PC-9 (cell line): ENCODE data around the gene SOX10. TPM values are rescaled to one million over a fixed set of nuclear protein-coding genes. Genes with fewer than 3 reads are reported as not detected.

Source experiments
- BruUV-seq: library from RNA; stranded (reverse); fragments of 400-500 nt; replicated peaks from 2 replicates; lab custom pipeline; 2021; lab: Mats Ljungman, UMichigan
- CTCF ChIA-PET: fragments of 300-600 bp; sonication (Branson Sonifier 250); formaldehyde crosslinking; loops from one replicate; lab custom pipeline; 2022; ENCODE audit warnings: antibody characterized with exemption; lab: Charles Lee
- POLR2A ChIA-PET: fragments of 300-600 bp; sonication (Branson Sonifier 250); formaldehyde crosslinking; loops from one replicate; lab custom pipeline; 2022; ENCODE audit warnings: antibody characterized with exemption; ENCODE audit not compliant: unreplicated experiment; lab: Charles Lee
- DNase-seq, 2 experiments: peaks; one replicate each; pipeline versions ENCODE4 v3.0.0 to v3.0.0-alpha.2; 2015 to 2022; ENCODE audit warnings: mixed read lengths in 1 of 2
- H2AFZ ChIP-seq: fragments of 200-600 bp; sonication (generic); 2 replicates; pipeline ENCODE4 v1.8.1; 2017; ENCODE audit warnings: antibody characterized with exemption
- H3F3A ChIP-seq: fragments of 200-600 bp; sonication (generic); 2 replicates; pipeline ENCODE4 v1.8.1; 2017; ENCODE audit warnings: antibody characterized with exemption, mild to moderate bottlenecking, low read depth; ENCODE audit not compliant: insufficient read depth
- H3K27ac ChIP-seq: fragments of 200-600 bp; sonication (generic); 2 replicates; pipeline ENCODE4 v1.6.1; 2016; ENCODE audit warnings: mixed run types
- H3K27me3 ChIP-seq: fragments of 200-600 bp; sonication (generic); 2 replicates; pipeline ENCODE4 v1.6.1; 2016; ENCODE audit warnings: low read depth, mixed run types; ENCODE audit not compliant: insufficient read depth
- H3K36me3 ChIP-seq: fragments of 200-600 bp; sonication (generic); 2 replicates; pipeline ENCODE4 v1.6.1; 2016; ENCODE audit warnings: low read depth, mixed run types
- H3K4me1 ChIP-seq: fragments of 200-600 bp; sonication (generic); replicated peaks from 2 replicates; pipeline ENCODE4 v1.6.1; 2016; ENCODE audit warnings: mixed run types; ENCODE audit not compliant: insufficient read depth
- H3K4me2 ChIP-seq: fragments of 200-600 bp; sonication (generic); 2 replicates; pipeline ENCODE4 v1.6.1; 2017; ENCODE audit warnings: mixed run types
- H3K4me3 ChIP-seq: fragments of 200-600 bp; sonication (generic); 2 replicates; pipeline ENCODE4 v1.6.1; 2016; ENCODE audit warnings: mixed run types
- H3K79me2 ChIP-seq: fragments of 200-600 bp; sonication (generic); 2 replicates; pipeline ENCODE4 v1.6.1; 2017; ENCODE audit warnings: low read depth, mixed run types
- H3K9me2 ChIP-seq: fragments of 200-600 bp; sonication (generic); 2 replicates; pipeline ENCODE4 v1.8.1; 2017; ENCODE audit warnings: mild to moderate bottlenecking; ENCODE audit not compliant: insufficient read depth
- H3K9me3 ChIP-seq: fragments of 200-600 bp; sonication (generic); 2 replicates; pipeline ENCODE4 v1.8.1; 2016; ENCODE audit warnings: low read depth; ENCODE audit not compliant: insufficient read depth
- H4K20me1 ChIP-seq: fragments of 200-600 bp; sonication (generic); 2 replicates; pipeline ENCODE4 v1.8.1; 2017; ENCODE audit not compliant: insufficient read depth
- CTCF ChIP-seq: fragments of 200-600 bp; sonication (generic); conservative IDR thresholded peaks from 2 replicates; pipeline ENCODE4 v1.6.1; 2017; ENCODE audit warnings: mixed run types, antibody characterized with exemption, mild to moderate bottlenecking, moderate library complexity
- EZH2 ChIP-seq: fragments of 200-600 bp; sonication (generic); IDR thresholded peaks from 2 replicates; pipeline ENCODE4 v1.8.0; 2017; ENCODE audit warnings: antibody characterized with exemption, low read depth
- intact Hi-C: fragments of 100-400 bp; cut with micrococcal nuclease; formaldehyde crosslinking; loops from one replicate; pipeline ENCODE4 v1.10.0; 2022; ENCODE audit not compliant: unreplicated experiment
- total RNA-seq: library from RNA; stranded (reverse); gene quantifications from 2 replicates; pipeline ENCODE4 v1.2.3, GENCODE V29; 2021

SOX10 gene
- total RNA-seq, 1 experiment from 2014 or later = not detected

- H2AFZ ChIP-seq = no peak overlapping the region
- BruUV-seq = no TSS peak
- H3K36me3 ChIP-seq = no peaks in the 10 kb centered on the region
- no peak overlapping the region for H3K4me3 ChIP-seq
- H3F3A ChIP-seq = no peaks in the 10 kb centered on the region
- intact Hi-C loops = no loop called here
- H3K4me1 ChIP-seq = no peaks in the 10 kb centered on the region
- ChIA-PET CTCF (interaction anchor here (0.6 kb wide), 2 partner anchors 41 to 72 kb away, joined by 3 to 8 read pairs; no protein-coding TSS in a partner anchor), POLR2A (interaction anchor here (0.6 kb wide), 1 partner anchor 121 kb away, joined by 4 read pairs; no protein-coding TSS in a partner anchor)
- H3K9me3 ChIP-seq = no peaks in the 10 kb centered on the region
- no peak for TF ChIP-seq CTCF
- TF ChIP-seq EZH2 = no peak
- DNase-seq = no peak
- no peaks in the 10 kb centered on the region for H3K79me2 ChIP-seq
- no peak overlapping the region for H3K27ac ChIP-seq
- no peaks in the 10 kb centered on the region for H3K27me3 ChIP-seq
- no peaks in the 10 kb centered on the region for H4K20me1 ChIP-seq
- H3K4me2 ChIP-seq = no peak overlapping the region
- H3K9me2 ChIP-seq = no peaks in the 10 kb centered on the region
Observed at GRCh38 chr22:38005943-38006342, 21.6 kb upstream of the SOX10 start.

DNA sequence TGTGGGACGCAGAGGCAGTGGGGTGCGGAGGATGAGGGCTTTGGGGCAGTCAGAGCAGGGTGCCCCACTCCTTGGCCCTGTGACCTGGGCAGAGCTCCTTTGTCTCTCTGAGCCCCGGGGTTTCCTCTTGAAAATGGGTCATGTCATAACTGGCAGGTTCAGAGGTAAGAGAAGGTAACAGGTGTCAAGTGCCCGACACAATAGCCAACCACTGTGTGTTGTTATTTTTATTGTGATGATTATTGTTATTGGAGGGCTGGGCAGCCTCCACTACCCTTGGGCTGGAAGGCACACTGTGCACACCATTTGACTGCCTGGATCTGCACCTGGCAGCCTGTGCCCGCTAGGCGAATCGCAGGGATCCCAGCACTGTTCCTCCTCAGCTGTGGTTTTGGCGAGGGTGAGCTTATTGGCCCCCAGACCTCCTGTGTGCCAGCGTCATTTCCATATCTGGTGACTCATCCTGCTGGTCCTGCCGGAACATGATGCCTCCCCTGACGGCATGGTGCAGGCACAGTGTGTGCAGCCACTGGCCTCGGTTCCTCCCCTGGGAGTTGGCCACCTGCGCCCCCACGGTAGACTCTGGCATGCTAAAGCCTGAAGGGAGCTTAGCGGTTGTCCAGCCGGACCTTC, 15.4 kb upstream of the SOX10 start:
- no peaks in the 10 kb centered on the region for H4K20me1 ChIP-seq
- no peaks in the 10 kb centered on the region for H3K36me3 ChIP-seq
- no peak overlapping the region for H3K4me3 ChIP-seq
- intact Hi-C loops = no loop called here
- ChIA-PET POLR2A (interaction anchor here (0.5 to 0.7 kb wide), 6 partner anchors 13 to 706 kb away, joined by 3 to 21 read pairs (median 4); partner anchors contain the start of gene LGALS2), CTCF (interaction anchor here (1.0 to 1.5 kb wide), 2 partner anchors 52 to 182 kb away, joined by 3 to 5 read pairs; no protein-coding TSS in a partner anchor)
- H3K4me1 ChIP-seq = peaks cover 32% of the 10 kb centered on the region
- no peaks in the 10 kb centered on the region for H3K79me2 ChIP-seq
- no peak overlapping the region for H2AFZ ChIP-seq
- H3K4me2 ChIP-seq = peak overlapping the region; percentile 63
- peak overlapping the region; percentile 57 for H3K27ac ChIP-seq
- no TSS peak for BruUV-seq
- H3F3A ChIP-seq = peaks cover 7% of the 10 kb centered on the region
- no peaks in the 10 kb centered on the region for H3K9me2 ChIP-seq
- TF ChIP-seq CTCF = no peak; the same call in 1 of the 2 replicates
- no peak for TF ChIP-seq EZH2
- H3K9me3 ChIP-seq = no peaks in the 10 kb centered on the region
- H3K27me3 ChIP-seq = no peaks in the 10 kb centered on the region
- DNase-seq = peak; percentile 82 to 91

DNA sequence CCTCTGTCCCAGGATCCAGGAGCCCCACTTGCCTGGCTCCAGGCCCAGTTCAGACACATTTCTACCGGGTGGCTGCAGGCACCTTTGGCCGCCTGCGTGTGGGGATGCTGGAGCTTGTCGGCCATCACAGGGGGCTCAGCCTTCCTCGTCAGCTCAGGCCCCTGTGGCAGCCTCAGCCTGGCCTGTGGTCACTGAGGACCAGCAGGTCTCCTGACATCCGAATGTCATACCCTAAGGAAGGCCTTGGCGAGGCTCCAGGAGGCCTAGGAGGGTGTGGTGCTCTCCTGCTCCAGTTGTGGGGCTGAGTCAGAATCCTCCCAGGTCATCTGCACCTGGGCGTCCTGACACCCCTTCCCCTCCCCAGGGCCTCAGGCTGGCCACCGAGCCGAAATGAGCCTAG, 14.9 kb upstream of the SOX10 start:
- H4K20me1 ChIP-seq = no peaks in the 10 kb centered on the region
- no peak overlapping the region for H2AFZ ChIP-seq
- peaks cover 7% of the 10 kb centered on the region for H3F3A ChIP-seq
- BruUV-seq = no TSS peak
- no peaks in the 10 kb centered on the region for H3K79me2 ChIP-seq
- peak overlapping the region; percentile 57 for H3K27ac ChIP-seq
- no peak overlapping the region for H3K4me3 ChIP-seq
- ChIA-PET CTCF (interaction anchor here (1.0 to 1.5 kb wide), 2 partner anchors 53 to 181 kb away, joined by 3 to 5 read pairs; no protein-coding TSS in a partner anchor), POLR2A (interaction anchor here (0.6 kb wide), 4 partner anchors 13 to 707 kb away, joined by 3 to 11 read pairs (median 4); no protein-coding TSS in a partner anchor)
- peaks cover 32% of the 10 kb centered on the region for H3K4me1 ChIP-seq
- TF ChIP-seq CTCF = no peak
- TF ChIP-seq EZH2 = no peak
- no peaks in the 10 kb centered on the region for H3K36me3 ChIP-seq
- no peaks in the 10 kb centered on the region for H3K9me2 ChIP-seq
- no peaks in the 10 kb centered on the region for H3K27me3 ChIP-seq
- intact Hi-C loops = no loop called here
- no peaks in the 10 kb centered on the region for H3K9me3 ChIP-seq
- DNase-seq = peak; percentile 63 to 78
- H3K4me2 ChIP-seq = peak overlapping the region; percentile 63
